ENCODE results near the gene DCAF5.

DNA sequence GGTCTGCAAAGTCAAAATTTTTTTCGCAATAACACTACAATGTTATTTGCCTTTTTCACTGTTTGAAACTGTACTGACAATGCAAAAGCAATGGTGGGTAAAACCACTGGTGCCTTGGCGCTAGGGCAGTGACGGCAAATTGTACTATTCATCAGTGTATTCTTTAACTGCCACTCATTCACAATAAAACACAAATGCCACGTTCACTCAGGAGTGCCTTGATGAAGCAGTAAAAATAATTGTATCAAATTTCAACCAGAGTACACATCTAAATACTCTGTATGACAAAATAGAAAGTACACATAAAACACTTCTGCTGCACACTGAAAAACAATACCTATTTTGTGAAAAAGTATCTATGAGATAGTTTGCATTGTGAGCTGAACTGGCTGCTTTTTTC lies 17.8 kb downstream of the DCAF5 start:
- TF ChIP-seq, protein P1, sequence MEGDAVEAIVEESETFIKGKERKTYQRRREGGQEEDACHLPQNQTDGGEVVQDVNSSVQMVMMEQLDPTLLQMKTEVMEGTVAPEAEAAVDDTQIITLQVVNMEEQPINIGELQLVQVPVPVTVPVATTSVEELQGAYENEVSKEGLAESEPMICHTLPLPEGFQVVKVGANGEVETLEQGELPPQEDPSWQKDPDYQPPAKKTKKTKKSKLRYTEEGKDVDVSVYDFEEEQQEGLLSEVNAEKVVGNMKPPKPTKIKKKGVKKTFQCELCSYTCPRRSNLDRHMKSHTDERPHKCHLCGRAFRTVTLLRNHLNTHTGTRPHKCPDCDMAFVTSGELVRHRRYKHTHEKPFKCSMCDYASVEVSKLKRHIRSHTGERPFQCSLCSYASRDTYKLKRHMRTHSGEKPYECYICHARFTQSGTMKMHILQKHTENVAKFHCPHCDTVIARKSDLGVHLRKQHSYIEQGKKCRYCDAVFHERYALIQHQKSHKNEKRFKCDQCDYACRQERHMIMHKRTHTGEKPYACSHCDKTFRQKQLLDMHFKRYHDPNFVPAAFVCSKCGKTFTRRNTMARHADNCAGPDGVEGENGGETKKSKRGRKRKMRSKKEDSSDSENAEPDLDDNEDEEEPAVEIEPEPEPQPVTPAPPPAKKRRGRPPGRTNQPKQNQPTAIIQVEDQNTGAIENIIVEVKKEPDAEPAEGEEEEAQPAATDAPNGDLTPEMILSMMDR (IDR thresholded peaks at IDR 0.05; ENCODE audit: low read depth, low read length) = no peak
- no peak for TF ChIP-seq EZH2phosphoT487 (IDR thresholded peaks at IDR 0.05; ENCODE audit: low read depth)
